Parathyroid adenoma (tissue), 2 donors: ENCODE results near the gene IZUMO2.

Experiments
- H2AFZ ChIP-seq: fragments of 300-600 bp; sonication (generic); one replicate; pipeline ENCODE4 v1.7.0; 2017; ENCODE audit warnings: antibody characterized with exemption, mild to moderate bottlenecking
- H3K27ac ChIP-seq: fragments of 300-600 bp; sonication (generic); one replicate; pipeline ENCODE4 v1.7.0; 2017
- H3K27me3 ChIP-seq: fragments of 300-600 bp; sonication (generic); one replicate; pipeline ENCODE4 v1.7.0; 2017; ENCODE audit warnings: low read length; ENCODE audit not compliant: control insufficient read depth, insufficient read depth
- H3K36me3 ChIP-seq: fragments of 300-600 bp; sonication (generic); one replicate; pipeline ENCODE4 v1.7.0; 2017; ENCODE audit warnings: low read length; ENCODE audit not compliant: control insufficient read depth, insufficient read depth
- H3K4me1 ChIP-seq: fragments of 300-600 bp; sonication (generic); one replicate; pipeline ENCODE4 v1.7.0; 2017; ENCODE audit warnings: control low read depth
- H3K4me2 ChIP-seq: fragments of 300-600 bp; sonication (generic); one replicate; pipeline ENCODE4 v1.7.0; 2017; ENCODE audit warnings: low read length
- H3K4me3 ChIP-seq: fragments of 300-600 bp; sonication (generic); one replicate; pipeline ENCODE4 v1.7.0; 2017; ENCODE audit warnings: low read depth, low read length
- H3K79me2 ChIP-seq: fragments of 300-600 bp; sonication (generic); one replicate; pipeline ENCODE4 v1.7.0; 2017; ENCODE audit warnings: control low read depth
- H3K9ac ChIP-seq: fragments of 300-600 bp; sonication (generic); one replicate; pipeline ENCODE4 v1.7.0; 2017; ENCODE audit warnings: mild to moderate bottlenecking
- H3K9me3 ChIP-seq: fragments of 300-600 bp; sonication (generic); one replicate; pipeline ENCODE4 v1.7.0; 2017; ENCODE audit warnings: low read length; ENCODE audit not compliant: control insufficient read depth
- TF ChIP-seq, protein P1 (sequence below): fragments of 300-600 bp; sonication (generic); IDR thresholded peaks from one replicate; pipeline ENCODE4 v1.7.0; 2017; ENCODE audit warnings: antibody characterized with exemption, mild to moderate bottlenecking
- donor health status: primary hyperparathyroidism.

The IZUMO2 gene

GRCh38 chr19:50205681-50206138 lies 42.6 kb upstream of the IZUMO2 start:
- Histone ChIP-seq H3K27me3 (no peaks in the 10 kb centered on the region), H3K4me1 (no peaks in the 10 kb centered on the region), H3K9ac (no peak overlapping the region), H3K27ac (peak overlapping the region; percentile 65), H3K79me2 (peaks cover 6% of the 10 kb centered on the region), H2AFZ (peak overlapping the region; percentile 76), H3K9me3 (no peaks in the 10 kb centered on the region), H3K4me2 (peak overlapping the region; percentile 77), H3K4me3 (peak overlapping the region; percentile 49), H3K36me3 (no peaks in the 10 kb centered on the region)
- TF ChIP-seq, protein P1, sequence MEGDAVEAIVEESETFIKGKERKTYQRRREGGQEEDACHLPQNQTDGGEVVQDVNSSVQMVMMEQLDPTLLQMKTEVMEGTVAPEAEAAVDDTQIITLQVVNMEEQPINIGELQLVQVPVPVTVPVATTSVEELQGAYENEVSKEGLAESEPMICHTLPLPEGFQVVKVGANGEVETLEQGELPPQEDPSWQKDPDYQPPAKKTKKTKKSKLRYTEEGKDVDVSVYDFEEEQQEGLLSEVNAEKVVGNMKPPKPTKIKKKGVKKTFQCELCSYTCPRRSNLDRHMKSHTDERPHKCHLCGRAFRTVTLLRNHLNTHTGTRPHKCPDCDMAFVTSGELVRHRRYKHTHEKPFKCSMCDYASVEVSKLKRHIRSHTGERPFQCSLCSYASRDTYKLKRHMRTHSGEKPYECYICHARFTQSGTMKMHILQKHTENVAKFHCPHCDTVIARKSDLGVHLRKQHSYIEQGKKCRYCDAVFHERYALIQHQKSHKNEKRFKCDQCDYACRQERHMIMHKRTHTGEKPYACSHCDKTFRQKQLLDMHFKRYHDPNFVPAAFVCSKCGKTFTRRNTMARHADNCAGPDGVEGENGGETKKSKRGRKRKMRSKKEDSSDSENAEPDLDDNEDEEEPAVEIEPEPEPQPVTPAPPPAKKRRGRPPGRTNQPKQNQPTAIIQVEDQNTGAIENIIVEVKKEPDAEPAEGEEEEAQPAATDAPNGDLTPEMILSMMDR: peak; percentile 23

- H3K4me1 ChIP-seq: no peaks in the 10 kb centered on the region
- peak overlapping the region; percentile 76 for H2AFZ ChIP-seq
- no peak overlapping the region for H3K9ac ChIP-seq
- no peaks in the 10 kb centered on the region for H3K27me3 ChIP-seq
- TF ChIP-seq, protein P1: no peak
- peaks cover 6% of the 10 kb centered on the region for H3K79me2 ChIP-seq
- no peaks in the 10 kb centered on the region for H3K9me3 ChIP-seq
- H3K4me3 ChIP-seq: peak overlapping the region; percentile 49
- H3K36me3 ChIP-seq: no peaks in the 10 kb centered on the region
- peak overlapping the region; percentile 65 for H3K27ac ChIP-seq
- peak overlapping the region; percentile 77 for H3K4me2 ChIP-seq
Measured at GRCh38 chr19:50204811-50205675, 42.0 kb upstream of the IZUMO2 start.

GRCh38 chr19:50204081-50204428 lies 41.0 kb upstream of the IZUMO2 start:
- no peaks in the 10 kb centered on the region for H3K36me3 ChIP-seq
- peaks cover 9% of the 10 kb centered on the region for H3K4me1 ChIP-seq
- H3K27ac ChIP-seq: no peak overlapping the region
- H3K9ac ChIP-seq: peak overlapping the region; percentile 74
- peaks cover 6% of the 10 kb centered on the region for H3K79me2 ChIP-seq
- peak overlapping the region; percentile 94 for H2AFZ ChIP-seq
- TF ChIP-seq, protein P1: no peak
- H3K9me3 ChIP-seq: no peaks in the 10 kb centered on the region
- H3K4me2 ChIP-seq: peak overlapping the region; percentile 87
- H3K27me3 ChIP-seq: no peaks in the 10 kb centered on the region
- H3K4me3 ChIP-seq: peak overlapping the region; percentile 90

GRCh38 chr19:50203281-50204080 lies 40.4 kb upstream of the IZUMO2 start, which contains the start of gene MYH14:
Gene MYH14 (plus strand): TSS chr19:50203622. CDS start chr19:50210366, 6,744 bp downstream.
- H3K4me3 ChIP-seq: peak within 1 kb of the TSS; percentile 90
- no peaks in the 10 kb centered on the region for H3K9me3 ChIP-seq
- no peaks in the 10 kb centered on the region for H3K27me3 ChIP-seq
- peak within 1 kb of the TSS; percentile 87 for H3K4me2 ChIP-seq
- H3K36me3 ChIP-seq: no peaks in the 10 kb centered on the region
- peak within 1 kb of the TSS; percentile 94 for H2AFZ ChIP-seq
- H3K27ac ChIP-seq: peak within 1 kb of the TSS; percentile 57
- H3K4me1 ChIP-seq: peaks cover 11% of the 10 kb centered on the region
- TF ChIP-seq, protein P1: peak; percentile 12
- peaks cover 6% of the 10 kb centered on the region for H3K79me2 ChIP-seq
- H3K9ac ChIP-seq: peak within 1 kb of the TSS; percentile 74
